GM19397 (cell line): ENCODE results near the gene XPNPEP1.
"Not testable (repeated sequence)": the region's sequence is repeated elsewhere in the genome, so short reads cannot be mapped to it uniquely, and the experiment has no call there.

ENCODE experiments used
- ATAC-seq: cut with Tn5 transposase; IDR thresholded peaks from one replicate; pipeline ENCODE4 v1.9.1; 2021; ENCODE audit warnings: mild to moderate bottlenecking, moderate library complexity; ENCODE audit not compliant: unreplicated experiment

Gene XPNPEP1

GRCh38 chr10:109924967-109925620 lies 1.8 kb upstream of the XPNPEP1 start:
- ATAC-seq: no peak

DNA sequence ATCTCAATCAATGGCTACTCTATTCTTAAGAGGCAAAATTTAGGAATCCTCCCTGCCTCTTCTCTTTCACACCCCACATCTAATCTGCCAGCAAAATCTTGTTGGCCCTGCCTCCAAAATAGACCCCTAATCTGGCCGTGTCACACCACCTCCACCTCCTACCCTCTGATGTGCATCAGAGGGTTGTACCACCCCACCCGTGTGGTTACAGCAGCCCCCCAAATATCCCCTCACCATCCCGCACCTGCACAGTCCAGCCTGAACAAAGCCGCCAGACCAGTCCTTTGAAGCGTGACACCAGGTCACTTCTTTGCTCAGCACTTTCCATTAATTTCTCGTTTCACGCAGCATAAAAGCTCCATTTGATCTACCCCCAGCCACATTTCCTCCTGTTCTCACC lies 776 bp upstream of the XPNPEP1 start:
- ATAC-seq: no peak

GRCh38 chr10:109922358-109922975 lies 844 bp downstream of the XPNPEP1 start:
- ATAC-seq: no peak

DNA sequence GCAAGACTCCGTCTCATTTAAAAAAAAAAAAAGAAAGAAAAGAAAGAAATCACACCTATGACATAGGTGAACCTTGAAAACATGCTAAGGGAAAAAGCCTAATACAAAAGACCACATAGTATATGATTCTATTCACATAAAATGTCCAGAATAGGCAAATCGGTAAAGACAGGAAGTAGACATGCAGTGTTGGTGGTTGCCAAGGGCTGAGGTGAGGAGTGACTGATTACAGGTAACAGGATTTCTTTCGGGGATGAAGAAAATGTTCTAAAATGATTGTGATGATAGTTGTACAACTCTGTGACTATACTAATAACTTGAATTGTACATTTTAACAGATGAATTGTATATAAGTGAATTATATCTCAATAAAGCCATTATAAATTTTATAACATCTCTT lies 3.3 kb downstream of the XPNPEP1 start:
- ATAC-seq: no peak

DNA sequence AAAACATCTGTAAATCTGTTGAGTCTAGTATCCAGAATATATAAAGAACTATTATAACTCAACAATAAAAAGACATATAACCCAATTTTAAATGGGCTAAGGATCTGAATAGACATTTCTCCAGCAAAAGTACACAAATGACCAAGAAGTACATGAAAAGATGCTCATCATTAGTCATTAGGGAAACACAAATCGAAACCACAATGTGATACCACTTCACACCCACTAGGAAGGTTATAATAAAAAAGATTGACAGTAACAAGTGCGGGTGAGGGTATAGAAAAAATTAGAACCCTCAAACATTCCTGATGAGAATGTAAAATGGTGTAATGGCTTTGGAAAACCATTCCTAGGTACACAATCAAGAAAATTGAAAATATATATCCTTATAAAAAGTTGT lies 4.1 kb downstream of the XPNPEP1 start:
- no peak for ATAC-seq

GRCh38 chr10:109918707-109919106 lies 4.6 kb downstream of the XPNPEP1 start:
- not testable (repeated sequence) for ATAC-seq

- ATAC-seq: no peak
Observed at GRCh38 chr10:109915566-109915965, 7.7 kb downstream of the XPNPEP1 start.

DNA sequence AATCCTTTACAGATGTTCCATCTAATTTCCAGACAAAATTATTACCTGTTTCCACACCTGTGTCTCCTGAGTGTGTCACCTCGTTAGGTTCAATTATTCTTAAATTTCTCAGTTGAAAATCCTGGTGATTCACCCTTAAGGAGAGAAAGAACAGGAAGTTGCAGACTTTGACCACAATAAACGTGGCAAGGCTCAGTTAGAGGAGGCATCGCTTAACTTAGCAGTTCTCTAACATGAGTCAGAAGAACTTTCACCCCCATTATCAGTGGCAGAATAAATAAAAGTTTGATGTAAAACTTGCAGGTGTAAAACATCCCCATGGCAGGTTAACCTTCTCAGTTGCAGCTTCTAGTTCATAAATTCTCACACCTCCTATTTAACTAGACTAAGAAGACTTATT lies 8.3 kb downstream of the XPNPEP1 start:
- ATAC-seq: no peak

DNA sequence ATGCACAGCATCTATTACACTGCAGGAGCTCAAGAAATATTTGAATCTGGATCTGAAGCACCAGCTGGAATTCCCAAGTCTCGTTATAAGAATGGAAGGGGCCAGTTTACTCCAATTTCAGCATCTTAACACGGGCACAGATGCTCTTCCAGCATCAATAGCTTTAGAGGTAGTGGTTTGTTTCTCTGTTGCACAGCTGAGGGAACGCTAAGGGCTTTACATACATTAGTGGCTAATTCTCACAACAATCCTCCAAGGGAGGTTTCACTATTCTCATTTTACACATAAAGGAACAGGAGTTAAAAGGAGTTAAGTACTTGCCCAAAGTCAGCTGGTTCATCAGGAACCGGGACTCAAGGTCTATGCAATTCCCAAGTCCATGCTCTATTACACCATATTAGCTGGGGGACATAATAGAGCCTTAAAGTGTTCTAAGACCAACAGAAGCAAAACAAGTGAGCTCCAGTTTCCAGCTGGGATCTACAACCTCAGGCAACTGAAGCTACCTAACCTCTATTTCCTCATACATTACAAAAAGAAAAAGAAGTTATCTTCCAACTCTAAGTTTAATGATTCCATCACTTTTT lies 9.9 kb downstream of the XPNPEP1 start:
- no peak for ATAC-seq

GRCh38 chr10:109912335-109913281 lies 10.7 kb downstream of the XPNPEP1 start:
- peak; percentile 86 for ATAC-seq

- no peak for ATAC-seq
Observed at GRCh38 chr10:109911903-109912302, 11.4 kb downstream of the XPNPEP1 start.

DNA sequence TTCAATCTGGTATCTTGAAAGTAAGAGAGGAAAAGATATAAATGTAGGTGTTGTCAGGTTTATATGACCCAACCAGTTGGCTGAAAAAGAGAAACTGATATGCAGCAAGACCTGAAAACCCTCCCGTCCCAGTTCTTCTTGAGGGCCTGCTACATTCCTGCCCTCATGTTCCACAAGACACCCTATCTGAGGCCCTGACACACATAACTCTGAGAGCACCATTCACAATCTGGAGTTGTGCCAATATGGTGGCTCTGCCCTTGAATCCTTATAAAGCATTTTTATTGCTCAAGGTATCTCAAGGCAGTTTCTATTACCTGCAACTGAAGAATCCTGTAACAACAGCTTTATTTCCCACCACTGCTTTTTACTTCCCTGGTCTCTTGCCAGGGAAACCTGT lies 17.0 kb downstream of the XPNPEP1 start:
- ATAC-seq: no peak

- ATAC-seq: no peak
Observed at GRCh38 chr10:109904397-109904796, 18.9 kb downstream of the XPNPEP1 start.

DNA sequence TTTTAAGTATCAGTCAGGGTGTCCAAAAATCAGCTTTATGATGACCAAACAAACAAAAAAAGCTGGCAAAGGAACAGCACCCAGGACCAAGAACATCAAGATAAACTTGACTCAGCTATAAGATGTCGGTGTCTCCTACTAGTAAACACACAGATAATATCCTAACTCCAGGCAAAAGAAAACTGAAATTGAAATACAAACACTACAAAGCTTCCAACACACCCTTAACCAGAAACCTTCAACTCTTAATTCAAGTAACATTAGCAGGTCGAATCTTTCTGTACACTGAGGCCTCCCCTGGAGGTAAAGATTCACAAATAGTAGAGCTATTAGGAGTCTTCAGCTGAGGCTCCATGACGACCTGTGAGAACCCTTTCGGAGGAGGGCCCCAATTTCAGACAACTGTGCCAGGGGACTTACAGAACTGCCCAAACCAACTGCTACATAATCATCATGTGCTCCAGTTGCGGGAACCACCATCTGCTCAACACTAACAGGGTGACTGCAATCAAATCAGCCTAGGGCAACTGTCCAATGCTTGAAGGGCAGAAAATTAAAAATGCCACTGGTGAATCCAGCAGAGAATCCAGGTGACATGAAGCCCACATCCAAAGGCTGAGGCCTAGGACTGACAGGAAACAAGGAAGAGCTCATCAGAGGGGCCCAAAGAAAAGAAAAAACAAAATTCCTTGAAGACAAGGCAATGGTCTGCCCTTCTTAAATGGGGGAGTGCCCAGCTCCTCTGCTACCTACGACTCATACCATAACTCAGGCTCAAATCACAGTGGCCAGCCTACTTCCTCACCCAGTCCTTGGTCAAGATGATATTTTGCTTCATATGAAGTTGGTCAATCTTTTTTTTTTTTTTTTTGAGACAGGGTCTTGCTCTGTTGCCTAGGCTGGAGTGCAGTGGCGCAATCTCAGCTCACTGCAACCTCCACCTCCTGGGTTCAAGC lies 20.0 kb downstream of the XPNPEP1 start:
- ATAC-seq: no peak

- ATAC-seq: no peak
Observed at GRCh38 chr10:109899356-109900331, 23.7 kb downstream of the XPNPEP1 start.

- no peak for ATAC-seq
Observed at GRCh38 chr10:109898666-109899355, 24.5 kb downstream of the XPNPEP1 start.

DNA sequence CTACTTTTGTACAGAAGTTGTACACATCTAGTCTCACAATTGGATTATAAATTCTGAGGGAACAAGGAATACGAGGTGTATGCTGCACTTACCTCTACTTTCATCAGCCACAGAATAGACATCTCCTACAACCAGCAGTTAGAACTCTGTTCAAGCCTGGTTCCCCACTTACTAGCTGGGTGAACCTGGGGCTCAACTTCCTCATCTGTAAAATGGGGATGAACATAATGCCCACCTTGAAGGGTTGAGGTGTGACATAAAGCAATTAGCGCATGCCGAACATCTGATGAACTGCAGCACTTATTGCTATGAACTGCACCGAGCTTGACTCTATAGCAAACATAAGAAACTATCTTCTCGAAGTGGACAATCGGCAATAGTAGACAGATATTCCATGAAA lies 25.3 kb downstream of the XPNPEP1 start:
- ATAC-seq: no peak

- no peak for ATAC-seq
Observed at GRCh38 chr10:109895848-109896247, 27.5 kb downstream of the XPNPEP1 start.
